Measurements from ENCODE around the gene PEX14.
"Not testable (repeated sequence)": the region's sequence is repeated elsewhere in the genome, so short reads cannot be mapped to it uniquely, and the experiment has no call there.

PEX14 gene

GRCh38 chr1:10495475-10495817, 20.7 kb downstream of the PEX14 start:
- DNase-seq (ENCODE audit: low spot score), result no peak

- no peak for DNase-seq (ENCODE audit: low spot score)
Measured at GRCh38 chr1:10495952-10496351, 21.2 kb downstream of the PEX14 start.

- DNase-seq (ENCODE audit: low spot score), result no peak
Measured at GRCh38 chr1:10497109-10497508, 22.4 kb downstream of the PEX14 start.

GRCh38 chr1:10498231-10498630, 23.5 kb downstream of the PEX14 start:
- no peak for DNase-seq (ENCODE audit: low spot score)

GRCh38 chr1:10502206-10502605, 27.5 kb downstream of the PEX14 start:
- no peak for DNase-seq (ENCODE audit: low spot score)

- no peak for DNase-seq (ENCODE audit: low spot score)
Measured at GRCh38 chr1:10504249-10504648, 29.5 kb downstream of the PEX14 start.

GRCh38 chr1:10506046-10506676, 31.4 kb downstream of the PEX14 start:
- DNase-seq (ENCODE audit: low spot score), result not testable (repeated sequence)

GRCh38 chr1:10506677-10507047, 31.9 kb downstream of the PEX14 start:
- no peak for DNase-seq (ENCODE audit: low spot score)

- peak; percentile 23 for DNase-seq (ENCODE audit: low spot score)
Measured at GRCh38 chr1:10507111-10507879, 32.5 kb downstream of the PEX14 start.

- no peak for DNase-seq (ENCODE audit: low spot score)
Measured at GRCh38 chr1:10508511-10508951, 33.8 kb downstream of the PEX14 start.

- no peak for DNase-seq (ENCODE audit: low spot score)
Measured at GRCh38 chr1:10509809-10510509, 35.2 kb downstream of the PEX14 start.

GRCh38 chr1:10510520-10511493, 36.1 kb downstream of the PEX14 start:
- peak; percentile 10 for DNase-seq (ENCODE audit: low spot score)

- no peak for DNase-seq (ENCODE audit: low spot score)
Measured at GRCh38 chr1:10511494-10511885, 36.7 kb downstream of the PEX14 start.

- no peak for DNase-seq (ENCODE audit: low spot score)
Measured at GRCh38 chr1:10513199-10513598, 38.4 kb downstream of the PEX14 start.

- DNase-seq (ENCODE audit: low spot score), result no peak
Measured at GRCh38 chr1:10514490-10515235, 39.9 kb downstream of the PEX14 start.

GRCh38 chr1:10515301-10515975, 40.7 kb downstream of the PEX14 start:
- DNase-seq (ENCODE audit: low spot score), result no peak

GRCh38 chr1:10515976-10516750, 41.4 kb downstream of the PEX14 start:
- no peak for DNase-seq (ENCODE audit: low spot score)

- no peak for DNase-seq (ENCODE audit: low spot score)
Measured at GRCh38 chr1:10516925-10517676, 42.4 kb downstream of the PEX14 start.

- DNase-seq (ENCODE audit: low spot score), result no peak
Measured at GRCh38 chr1:10517677-10517982, 42.9 kb downstream of the PEX14 start.
